ENCODE results near the gene EIF5A2.
"Not testable (repeated sequence)": the region's sequence is repeated elsewhere in the genome, so short reads cannot be mapped to it uniquely, and the experiment has no call there.

EIF5A2 gene

GRCh38 chr3:170909129-170909903, 879 bp upstream of the EIF5A2 start:
- TF ChIP-seq CTCF (IDR thresholded peaks at IDR 0.05; ENCODE audit: low read depth, low read length): no peak
- peak; percentile 76 for DNase-seq (ENCODE audit: extremely low read depth, low read depth)

GRCh38 chr3:170907637-170908234, 701 bp downstream of the EIF5A2 start:
- TF ChIP-seq CTCF (IDR thresholded peaks at IDR 0.05; ENCODE audit: low read depth, low read length): no peak
- no peak for DNase-seq (ENCODE audit: extremely low read depth, low read depth)

GRCh38 chr3:170905862-170906261, 2.6 kb downstream of the EIF5A2 start:
- DNase-seq (ENCODE audit: extremely low read depth, low read depth): no peak
- no peak for TF ChIP-seq CTCF (IDR thresholded peaks at IDR 0.05; ENCODE audit: low read depth, low read length)

GRCh38 chr3:170903123-170903522, 5.3 kb downstream of the EIF5A2 start:
- no peak for DNase-seq (ENCODE audit: extremely low read depth, low read depth)
- no peak for TF ChIP-seq CTCF (IDR thresholded peaks at IDR 0.05; ENCODE audit: low read depth, low read length)

- TF ChIP-seq CTCF (IDR thresholded peaks at IDR 0.05; ENCODE audit: low read depth, low read length): no peak
- DNase-seq (ENCODE audit: extremely low read depth, low read depth): no peak
Observed at GRCh38 chr3:170899455-170899854, 9.0 kb downstream of the EIF5A2 start.

- no peak for TF ChIP-seq CTCF (IDR thresholded peaks at IDR 0.05; ENCODE audit: low read depth, low read length)
- DNase-seq (ENCODE audit: extremely low read depth, low read depth): no peak
Observed at GRCh38 chr3:170897978-170898377, 10.5 kb downstream of the EIF5A2 start.

GRCh38 chr3:170897199-170897598, 11.2 kb downstream of the EIF5A2 start:
- DNase-seq (ENCODE audit: extremely low read depth, low read depth): not testable (repeated sequence)
